Endothelial cell of umbilical vein (primary cell): Measurements from ENCODE around the gene HTR2C. TPM values are rescaled to one million over a fixed set of nuclear protein-coding genes. Genes with fewer than 3 reads are reported as not detected.
"Not testable (repeated sequence)": the region's sequence is repeated elsewhere in the genome, so short reads cannot be mapped to it uniquely, and the experiment has no call there.

Experiments used
- BruUV-seq: library from RNA; stranded (reverse); fragments of 400-500 nt; replicated peaks from 2 replicates; lab custom pipeline; 2021; lab: Mats Ljungman, UMichigan
- CTCF ChIA-PET: fragments of 300-600, 350-600 bp; sonication (Branson Sonifier 250); formaldehyde crosslinking; loops from one replicate; lab custom pipeline; 2021; ENCODE audit warnings: antibody characterized with exemption, inconsistent platforms; lab: Charles Lee
- POLR2A ChIA-PET: fragments of 300-600, 350-600 bp; sonication (Branson Sonifier 250); formaldehyde crosslinking; loops from one replicate; lab custom pipeline; 2021; ENCODE audit warnings: antibody characterized with exemption, inconsistent platforms; lab: Charles Lee
- DNase-seq: peaks from one replicate; pipeline ENCODE4 v3.0.0-alpha.2; 2011; ENCODE audit warnings: low read depth, low spot score
- FAIRE-seq: peaks from 2 replicates; lab custom pipeline; 2011; peaks lifted over from hg19 to GRCh38; lab: Jason Lieb, UNC
- H2AFZ ChIP-seq: 2 replicates; pipeline ENCODE4 v1.6.0; 2012; ENCODE audit warnings: low read depth, low read length, control low read depth, inconsistent platforms
- H3K27ac ChIP-seq: 2 replicates; pipeline ENCODE4 v1.5.1; 2011; ENCODE audit warnings: low read depth, mild to moderate bottlenecking, control low read depth, low read length, moderate library complexity; ENCODE audit not compliant: insufficient read depth
- H3K27me3 ChIP-seq, 2 experiments: 2 replicates each; pipeline versions ENCODE4 v1.6.0 to v1.6.1; 2011; ENCODE audit warnings: low read length in 2 of 2, mixed read lengths in 1 of 2; ENCODE audit not compliant: control insufficient read depth in 2 of 2, insufficient read depth in 2 of 2
- H3K36me3 ChIP-seq, 2 experiments: 2 replicates in 1 of 2; 3 replicates in 1 of 2; pipeline ENCODE4 v1.5.1; 2011; ENCODE audit warnings: low read length in 2 of 2, mild to moderate bottlenecking in 1 of 2, moderate library complexity in 1 of 2; ENCODE audit not compliant: control insufficient read depth in 2 of 2, insufficient read depth in 2 of 2; ENCODE audit errors: extremely low read depth in 1 of 2
- H3K4me1 ChIP-seq: 3 replicates; pipeline ENCODE4 v1.5.1; 2011; ENCODE audit warnings: mild to moderate bottlenecking, low read length; ENCODE audit not compliant: control insufficient read depth, insufficient read depth; ENCODE audit errors: extremely low read depth
- H3K4me2 ChIP-seq: 2 replicates; pipeline ENCODE4 v1.6.1; 2011; ENCODE audit warnings: low read length, control low read depth, mixed read lengths; ENCODE audit not compliant: insufficient read depth
- H3K4me3 ChIP-seq, 3 experiments: fragments of 200-600 bp in 1 of 3; sonication (generic), shearing (Covaris generic) in 1 of 3; replicated peaks in 1 of 3; 2 replicates each; pipeline ENCODE4 v1.5.1; 2011 to 2016; ENCODE audit warnings: control low read depth in 3 of 3, low read length in 3 of 3, mild to moderate bottlenecking in 2 of 3, inconsistent platforms in 1 of 3, low read depth in 1 of 3, moderate library complexity in 1 of 3; ENCODE audit not compliant: insufficient read depth in 1 of 3
- H3K79me2 ChIP-seq: 2 replicates; pipeline ENCODE4 v1.6.0; 2012; ENCODE audit warnings: low read length, inconsistent platforms; ENCODE audit not compliant: control insufficient read depth, insufficient read depth
- H3K9ac ChIP-seq: replicated peaks from 2 replicates; pipeline ENCODE3; 2011; ENCODE audit warnings: low read length, control low read depth; ENCODE audit not compliant: insufficient read depth; ENCODE audit errors: extremely low read depth
- H3K9me1 ChIP-seq: replicated peaks from 3 replicates; pipeline ENCODE4 v1.6.0; 2011; ENCODE audit warnings: mild to moderate bottlenecking, low read length; ENCODE audit not compliant: control insufficient read depth, insufficient read depth; ENCODE audit errors: extremely low read depth
- H3K9me3 ChIP-seq: replicated peaks from 2 replicates; pipeline ENCODE4 v1.5.1; 2012; ENCODE audit warnings: low read length, inconsistent platforms; ENCODE audit not compliant: control insufficient read depth, insufficient read depth
- H4K20me1 ChIP-seq: replicated peaks from 2 replicates; pipeline ENCODE3; 2011; ENCODE audit warnings: mild to moderate bottlenecking, low read length; ENCODE audit not compliant: control insufficient read depth, insufficient read depth; ENCODE audit errors: extremely low read depth
- FOS ChIP-seq: IDR thresholded peaks from 2 replicates; pipeline ENCODE4 v1.6.1; 2011; ENCODE audit warnings: mild to moderate bottlenecking, low read length, moderate library complexity, borderline replicate concordance; ENCODE audit not compliant: insufficient read depth
- GATA2 ChIP-seq: IDR thresholded peaks from 2 replicates; pipeline ENCODE4 v1.7.0; 2011; ENCODE audit warnings: low read depth, mild to moderate bottlenecking, moderate library complexity, mixed read lengths, low read length; ENCODE audit not compliant: insufficient read length, insufficient read depth
- MYC ChIP-seq: IDR thresholded peaks from one replicate; pipeline ENCODE4 v1.6.1; 2011; ENCODE audit warnings: mild to moderate bottlenecking, low read depth, low read length
- POLR2A ChIP-seq: IDR thresholded peaks from 2 replicates; pipeline ENCODE4 v1.6.1; 2012; ENCODE audit warnings: low read depth, mild to moderate bottlenecking, control low read depth, low read length
- POLR2AphosphoS5 ChIP-seq: IDR thresholded peaks from 2 replicates; pipeline ENCODE4 v1.6.1; 2012; ENCODE audit warnings: low read depth, mild to moderate bottlenecking, control low read depth, low read length, moderate library complexity; ENCODE audit not compliant: insufficient read depth
- dilution Hi-C: fragments of 300-500 bp; cut with MboI; formaldehyde crosslinking; loops from one replicate; pipeline ENCODE4 v1.15.0; 2019; ENCODE audit warnings: low sequenced_read_pairs; ENCODE audit not compliant: extremely low pct_ligation_motif_present
- intact Hi-C: fragments of 100-400 bp; cut with micrococcal nuclease; formaldehyde crosslinking; loops from one replicate; pipeline ENCODE4 v1.10.0; 2022
- polyA plus RNA-seq, 4 experiments: library from polyadenylated mRNA; depleted of rRNA in 3 of 4; stranded (reverse) in 3 of 4; unstranded in 1 of 4; fragments of >200 nt; gene quantifications; 2 replicates each; pipeline versions ENCODE4 v1.2.1 to v1.2.3, GENCODE V29; 2011 to 2012; ENCODE audit warnings: missing spikeins in 1 of 4
- total RNA-seq: library from RNA; stranded (reverse); gene quantifications from 2 replicates; pipeline ENCODE4 v1.2.3, GENCODE V29; 2021
- TF ChIP-seq, protein P1 (sequence below): IDR thresholded peaks from 2 replicates; pipeline ENCODE4 v1.6.1; 2011; ENCODE audit not compliant: insufficient read depth, insufficient read length

The HTR2C gene
- total and polyA plus RNA-seq, 2 donors (not counting 3 experiments of a cell fraction or from before 2014, with no cell fraction given), result not detected

DNA sequence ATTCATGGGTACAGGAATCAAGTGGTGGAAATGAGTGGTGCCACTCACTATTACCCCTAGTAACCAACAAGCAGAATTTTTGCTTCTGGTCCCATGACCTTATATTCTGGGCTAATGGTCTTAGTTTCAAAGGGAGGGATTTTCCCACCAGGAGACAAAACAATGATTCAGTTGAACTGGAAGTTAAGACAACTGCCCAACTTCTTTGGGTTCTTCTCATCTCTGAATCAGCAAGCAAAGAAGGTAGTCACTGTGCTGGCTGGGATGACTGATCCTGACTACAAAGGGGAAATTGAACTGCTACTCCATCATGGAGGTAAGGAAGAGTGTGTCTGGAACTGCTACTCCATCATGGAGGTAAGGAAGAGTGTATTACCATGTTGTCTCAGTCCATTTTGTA lies 346.3 kb downstream of the HTR2C start:
- intact Hi-C loops (no loop called here), dilution Hi-C loops (no loop called here)
- H3K79me2 ChIP-seq, result no peaks in the 10 kb centered on the region
- H3K27ac ChIP-seq, result no peak overlapping the region
- H3K9ac ChIP-seq, result no peak overlapping the region
- H3K4me2 ChIP-seq, result no peak overlapping the region
- no peaks in the 10 kb centered on the region for H3K9me3 ChIP-seq
- no peaks in the 10 kb centered on the region for H3K9me1 ChIP-seq
- FAIRE-seq (no peak), DNase-seq (no peak)
- H3K36me3 ChIP-seq, result no peaks in the 10 kb centered on the region
- no peak overlapping the region for H3K4me3 ChIP-seq
- TF ChIP-seq GATA2 (no peak), FOS (no peak)
- ChIA-PET CTCF (no interaction called here), POLR2A (no interaction called here)
- H2AFZ ChIP-seq, result no peak overlapping the region
- no peaks in the 10 kb centered on the region for H3K27me3 ChIP-seq
- no peaks in the 10 kb centered on the region for H3K4me1 ChIP-seq
- H4K20me1 ChIP-seq, result no peaks in the 10 kb centered on the region
- no TSS peak for BruUV-seq

GRCh38 chrX:114932550-114932949 lies 348.7 kb downstream of the HTR2C start:
- H3K4me1 ChIP-seq, result no peaks in the 10 kb centered on the region
- no peak overlapping the region for H3K27ac ChIP-seq
- no peaks in the 10 kb centered on the region for H3K79me2 ChIP-seq
- H4K20me1 ChIP-seq, result no peaks in the 10 kb centered on the region
- FAIRE-seq (no peak), DNase-seq (no peak)
- TF ChIP-seq GATA2 (no peak), POLR2A (no peak), MYC (no peak), POLR2AphosphoS5 (no peak)
- TF ChIP-seq, protein P1, sequence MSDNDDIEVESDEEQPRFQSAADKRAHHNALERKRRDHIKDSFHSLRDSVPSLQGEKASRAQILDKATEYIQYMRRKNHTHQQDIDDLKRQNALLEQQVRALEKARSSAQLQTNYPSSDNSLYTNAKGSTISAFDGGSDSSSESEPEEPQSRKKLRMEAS, result no peak
- no peaks in the 10 kb centered on the region for H3K36me3 ChIP-seq
- H3K4me3 ChIP-seq, result no peak overlapping the region
- POLR2A ChIA-PET, result no interaction called here
- no peak overlapping the region for H2AFZ ChIP-seq
- no peaks in the 10 kb centered on the region for H3K27me3 ChIP-seq
- H3K9me3 ChIP-seq, result no peaks in the 10 kb centered on the region
- no TSS peak for BruUV-seq
- no peaks in the 10 kb centered on the region for H3K9me1 ChIP-seq
- dilution Hi-C loops, result no loop called here
- CTCF ChIA-PET, result no interaction called here
- intact Hi-C loops, result no loop called here
- no peak overlapping the region for H3K9ac ChIP-seq
- H3K4me2 ChIP-seq, result no peak overlapping the region

DNA sequence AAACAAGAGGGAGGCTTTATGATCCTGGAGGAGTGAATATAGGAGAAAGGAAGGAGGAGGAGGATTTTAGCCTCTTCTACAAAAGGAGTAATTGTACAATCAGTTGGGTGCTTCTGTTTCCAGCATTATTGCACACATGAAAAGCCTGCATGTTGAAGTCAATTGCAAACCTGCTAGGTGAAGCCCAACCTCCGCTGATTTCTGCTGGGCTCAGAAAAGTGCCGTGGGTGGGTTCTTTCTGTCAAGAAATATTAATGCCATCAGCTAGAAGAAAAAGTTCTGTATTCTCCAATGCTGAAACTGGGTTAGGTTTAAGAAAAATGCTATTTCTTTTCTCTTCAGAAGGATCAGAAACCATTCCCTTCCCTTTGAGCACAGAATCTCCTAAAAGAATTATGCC lies 349.4 kb downstream of the HTR2C start:
- FAIRE-seq, result peak; percentile 70

DNA sequence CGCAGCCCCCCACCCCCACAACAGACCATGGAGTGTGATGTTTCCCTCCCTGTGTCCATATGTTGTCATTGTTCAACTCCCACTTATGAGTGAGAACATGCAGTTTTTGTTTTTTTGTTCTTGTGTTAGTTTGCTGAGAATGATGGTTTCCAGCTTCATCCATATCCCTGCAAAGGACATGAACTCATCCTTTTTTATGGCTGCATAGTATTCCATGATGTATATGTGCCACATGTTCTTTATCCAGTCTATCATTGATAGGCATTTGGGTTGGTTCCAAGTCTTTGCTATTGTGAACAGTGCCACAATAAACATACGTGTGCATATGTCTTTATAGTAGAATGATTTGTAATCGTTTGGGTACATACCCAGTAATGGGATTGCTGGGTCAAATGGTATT lies 353.2 kb downstream of the HTR2C start:
- dilution Hi-C loops, H3K27ac ChIP-seq: not testable (repeated sequence)

More for the DNA sequence above, 349.4 kb downstream of the HTR2C start:
- H3K4me2 ChIP-seq, CTCF ChIA-PET, H3K4me1 ChIP-seq, H2AFZ ChIP-seq, H3K9me1 ChIP-seq, H3K9ac ChIP-seq, H3K4me3 ChIP-seq, POLR2A ChIA-PET, H3K27ac ChIP-seq, dilution Hi-C loops, H3K36me3 ChIP-seq, H4K20me1 ChIP-seq, H3K9me3 ChIP-seq, H3K79me2 ChIP-seq, BruUV-seq, DNase-seq, intact Hi-C loops, H3K27me3 ChIP-seq: not testable (repeated sequence)

More for the DNA sequence above, 353.2 kb downstream of the HTR2C start:
- intact Hi-C loops, H3K9me1 ChIP-seq, H3K9ac ChIP-seq, H3K79me2 ChIP-seq, FAIRE-seq, DNase-seq, H3K9me3 ChIP-seq, CTCF ChIA-PET, BruUV-seq, H3K36me3 ChIP-seq, H3K4me3 ChIP-seq, H3K4me2 ChIP-seq, H3K4me1 ChIP-seq, H4K20me1 ChIP-seq, POLR2A ChIA-PET, H2AFZ ChIP-seq, H3K27me3 ChIP-seq: not testable (repeated sequence)
